HG03139 (cell line): Measurements from ENCODE around the gene GAB1.
"Not testable (repeated sequence)": the region's sequence is repeated elsewhere in the genome, so short reads cannot be mapped to it uniquely, and the experiment has no call there.

Experiments
- ATAC-seq: cut with Tn5 transposase; IDR thresholded peaks from one replicate; pipeline ENCODE4 v1.9.1; 2021; ENCODE audit not compliant: unreplicated experiment

Gene GAB1

GRCh38 chr4:143337600-143338287 lies 1.1 kb downstream of the GAB1 start:
- ATAC-seq: no peak

DNA sequence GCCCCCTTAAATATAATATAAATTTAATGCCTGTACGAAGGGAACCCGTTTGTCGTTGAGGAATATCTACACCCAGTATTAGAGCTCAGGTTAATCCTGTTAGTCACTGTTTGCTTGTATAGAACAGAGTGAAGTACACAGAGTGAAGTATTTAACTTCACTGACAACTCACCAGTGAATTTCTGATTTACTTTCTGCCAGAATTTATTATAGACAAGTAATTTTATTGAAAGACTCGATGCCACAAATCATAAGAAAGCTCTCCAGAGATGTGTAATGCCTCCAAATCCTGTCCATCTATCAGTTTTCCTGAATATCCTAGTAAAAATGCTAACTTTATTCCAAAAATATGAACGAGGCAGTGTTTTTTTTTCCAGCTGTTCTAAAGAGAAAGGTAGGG lies 1.6 kb downstream of the GAB1 start:
- no peak for ATAC-seq

GRCh38 chr4:143339497-143339896 lies 2.8 kb downstream of the GAB1 start:
- ATAC-seq: no peak

DNA sequence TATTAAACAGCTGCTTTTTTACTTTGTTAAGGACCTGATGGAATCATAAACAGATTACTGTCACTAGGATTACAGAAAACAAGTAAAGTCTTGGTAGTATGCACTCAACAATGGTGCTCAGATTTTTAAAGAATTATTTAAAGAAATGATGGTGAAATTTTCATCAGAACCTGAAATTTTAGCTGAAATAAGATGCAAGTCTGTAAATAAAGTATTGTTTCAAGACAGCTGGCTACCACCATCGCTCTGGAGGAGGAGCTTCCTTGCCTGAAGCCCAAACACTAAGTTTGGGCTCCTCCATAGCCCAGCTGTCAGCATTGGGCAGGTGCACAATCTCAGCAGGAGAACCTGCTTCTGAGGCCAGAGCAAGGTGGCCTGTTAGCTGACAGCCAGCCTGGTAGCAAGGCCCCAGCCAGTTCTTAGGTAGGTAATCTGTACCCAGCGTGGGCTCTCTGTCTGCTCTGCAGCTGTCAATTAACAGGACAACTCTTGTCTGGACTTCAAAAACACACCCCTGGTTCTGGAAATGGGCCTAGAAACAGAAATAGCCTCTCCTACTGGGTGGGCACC lies 4.6 kb downstream of the GAB1 start:
- no peak for ATAC-seq

DNA sequence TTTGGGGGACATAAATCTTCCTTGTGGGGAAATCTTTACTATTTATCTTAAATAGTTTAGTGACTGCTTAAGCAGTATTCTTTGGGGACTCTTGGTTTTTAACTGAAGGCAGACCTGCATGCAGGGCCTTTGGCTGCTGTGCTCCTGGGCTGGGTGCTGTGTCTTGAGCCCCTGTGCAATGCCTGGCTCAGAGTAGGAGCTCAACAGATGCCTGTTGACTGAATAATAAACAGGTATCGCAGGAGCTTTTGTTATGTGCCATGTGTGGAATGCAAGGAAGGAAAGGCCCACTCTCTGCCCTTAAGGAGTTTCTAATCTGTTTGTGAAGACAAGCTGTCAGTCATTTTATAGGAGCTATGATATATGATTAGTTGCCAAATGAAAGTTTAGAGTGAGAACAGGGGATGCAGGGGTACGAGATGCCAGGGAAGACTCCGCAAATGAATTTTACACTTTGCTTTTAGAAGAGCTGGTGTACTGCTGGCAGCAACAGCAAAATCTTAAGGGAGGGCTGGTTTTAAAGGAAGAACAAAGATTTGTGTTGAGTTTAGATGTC lies 6.7 kb downstream of the GAB1 start:
- no peak for ATAC-seq

DNA sequence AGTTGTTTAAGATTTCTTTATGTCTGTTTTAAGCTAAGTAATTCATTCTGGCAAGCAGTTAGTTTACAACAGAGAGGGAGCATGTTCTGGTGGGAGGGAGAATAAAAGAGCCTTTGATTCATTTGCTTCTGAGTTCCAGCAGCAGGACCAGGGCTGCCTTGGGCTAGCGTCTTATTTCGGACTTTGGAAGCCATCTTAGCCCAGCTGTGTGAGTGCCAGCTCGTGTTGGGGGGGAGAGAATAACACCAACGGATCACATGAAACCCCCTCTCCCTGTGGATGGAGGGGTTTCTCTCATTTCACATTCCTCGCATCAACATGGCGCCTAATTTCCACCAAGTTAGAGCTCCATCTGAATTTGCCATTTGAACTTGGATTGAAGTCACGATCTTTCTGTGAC lies 7.4 kb downstream of the GAB1 start:
- no peak for ATAC-seq

DNA sequence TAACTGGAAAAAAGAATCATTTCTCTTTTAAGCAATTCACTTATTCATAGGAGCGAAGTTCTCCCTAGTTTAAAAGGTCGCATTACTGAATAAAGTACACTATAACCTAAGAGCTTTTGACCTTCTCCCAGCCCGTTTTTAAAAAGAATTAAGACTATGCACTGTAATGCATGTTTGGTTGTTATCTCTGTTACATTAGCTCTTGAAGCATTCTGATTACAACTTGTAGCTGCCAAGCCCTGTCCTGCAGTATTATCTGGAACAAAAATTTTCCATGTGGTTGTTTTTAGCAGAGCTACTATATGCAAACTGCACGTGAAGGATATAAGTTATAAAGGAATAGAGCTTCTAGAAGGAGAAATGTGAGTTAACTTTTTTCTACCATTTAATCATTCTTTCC lies 8.1 kb downstream of the GAB1 start:
- no peak for ATAC-seq

DNA sequence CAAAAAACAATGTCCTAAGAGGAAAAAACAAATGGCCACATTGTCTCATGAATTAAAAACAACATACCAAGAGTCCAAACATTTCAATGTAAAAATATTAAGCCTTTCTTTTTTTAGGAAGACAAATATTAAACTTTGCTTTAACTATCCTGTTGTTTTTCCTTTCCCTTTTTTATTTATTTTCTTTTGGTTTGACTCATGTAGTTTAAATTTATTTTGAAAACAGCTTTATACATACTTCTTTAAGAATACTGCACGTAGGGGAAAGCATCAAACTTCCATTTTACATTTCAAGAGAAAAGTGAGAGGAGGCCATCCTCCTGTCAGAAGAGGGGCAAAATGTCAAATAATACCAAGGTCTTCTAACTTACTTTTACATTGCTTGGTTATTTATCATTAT lies 8.7 kb downstream of the GAB1 start:
- ATAC-seq: no peak

GRCh38 chr4:143346206-143346605 lies 9.5 kb downstream of the GAB1 start:
- no peak for ATAC-seq

DNA sequence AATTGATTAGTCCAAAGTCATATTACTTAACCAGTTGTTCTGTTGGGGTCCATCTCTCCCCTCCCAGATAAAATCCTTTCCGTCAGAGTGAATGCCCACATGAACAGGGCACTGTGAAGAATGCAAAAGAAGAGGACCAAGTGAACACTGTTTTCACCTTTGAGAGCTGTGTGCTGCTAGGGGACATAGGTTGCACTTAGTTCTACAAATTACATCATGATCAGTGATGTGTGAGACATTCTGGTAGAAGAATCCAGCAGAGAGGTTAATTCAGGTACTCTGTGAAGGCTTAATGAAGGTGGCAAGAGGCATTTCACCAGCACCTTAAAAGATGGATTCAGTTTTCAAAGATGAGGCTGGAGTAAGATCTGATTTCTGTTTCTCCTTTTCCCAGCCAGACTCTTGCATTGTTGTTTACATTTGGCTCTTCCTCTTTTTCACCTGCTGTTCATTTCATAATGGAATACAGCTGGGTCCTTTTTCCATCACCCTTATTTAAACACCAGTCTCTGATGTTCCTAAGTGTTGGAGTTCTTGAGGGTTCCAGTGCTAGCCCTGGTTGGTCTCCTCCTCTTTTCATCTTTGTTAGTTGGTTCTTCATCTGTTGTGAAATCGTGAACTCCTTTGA lies 10.9 kb downstream of the GAB1 start:
- no peak for ATAC-seq

DNA sequence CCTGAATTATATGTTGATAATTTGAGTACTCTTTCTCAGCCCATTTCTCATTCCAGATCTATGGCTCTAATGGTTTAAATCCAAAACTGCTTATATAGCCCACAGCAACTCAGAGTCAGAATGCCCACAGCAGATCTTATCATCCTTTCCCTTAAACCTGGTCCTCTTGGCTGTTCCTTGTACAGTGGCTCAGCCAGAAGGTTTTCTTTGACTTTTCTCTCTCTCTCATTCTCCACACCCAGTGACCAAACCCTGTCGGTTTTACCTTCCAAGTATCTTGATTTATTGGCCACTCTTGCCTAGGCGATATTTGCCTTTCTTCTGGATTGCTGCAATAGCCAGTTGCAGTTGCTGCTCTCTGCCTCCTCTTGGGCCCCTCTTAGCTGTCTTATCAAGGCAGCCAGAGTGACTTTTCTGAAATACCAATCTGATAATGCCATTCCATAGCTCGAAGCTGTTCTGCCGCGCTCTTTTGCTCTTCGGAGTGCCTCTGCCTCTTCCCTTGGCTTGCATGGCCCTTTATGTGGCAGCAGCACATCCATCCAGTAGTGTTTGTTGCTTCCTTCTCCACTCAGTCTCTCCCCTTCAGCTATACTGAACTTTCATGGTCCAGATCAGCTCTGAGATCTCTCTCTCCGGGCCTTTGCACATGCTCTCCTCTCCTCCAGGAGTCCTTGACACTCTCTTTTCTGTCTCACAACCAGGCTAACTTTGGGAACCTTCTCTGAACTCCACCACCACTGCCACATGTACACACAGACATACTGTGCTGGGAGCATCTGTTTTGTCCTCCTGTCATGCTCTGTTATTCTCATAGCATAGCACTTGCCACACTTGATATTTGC lies 11.8 kb downstream of the GAB1 start:
- ATAC-seq: no peak

GRCh38 chr4:143349858-143350527 lies 13.3 kb downstream of the GAB1 start:
- not testable (repeated sequence) for ATAC-seq

GRCh38 chr4:143351149-143351691 lies 14.5 kb downstream of the GAB1 start:
- no peak for ATAC-seq

DNA sequence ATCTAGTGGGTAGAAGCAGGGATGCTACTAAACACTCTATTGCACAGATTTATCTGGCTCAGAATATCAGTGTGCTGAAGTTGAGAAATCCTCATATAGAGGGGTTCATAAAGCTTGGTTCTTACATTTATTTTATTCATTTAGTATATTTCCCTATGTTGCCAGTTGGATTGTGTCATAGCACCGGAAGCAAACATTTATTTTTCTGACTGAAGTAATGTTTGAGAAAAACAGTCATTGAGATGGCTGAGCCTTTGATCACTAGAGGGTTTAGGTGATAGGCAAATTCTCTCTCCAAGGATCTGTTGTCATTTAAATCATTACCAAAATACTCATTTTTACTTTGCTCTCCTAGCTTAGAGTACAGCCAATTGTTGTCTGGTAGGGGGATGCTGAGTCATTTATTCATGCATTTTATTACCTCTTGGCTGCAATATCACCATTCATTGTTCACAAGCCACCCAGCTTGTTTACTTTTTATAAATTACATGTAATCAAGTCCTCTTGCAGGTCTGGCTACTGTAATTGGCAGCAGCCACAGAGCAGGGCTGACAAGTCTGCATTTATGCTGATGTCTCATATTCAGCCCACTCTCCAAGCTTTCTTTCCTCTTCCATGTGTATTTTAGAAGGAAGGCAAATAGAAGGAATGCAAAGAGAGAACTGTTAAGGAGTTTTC lies 15.2 kb downstream of the GAB1 start:
- no peak for ATAC-seq

DNA sequence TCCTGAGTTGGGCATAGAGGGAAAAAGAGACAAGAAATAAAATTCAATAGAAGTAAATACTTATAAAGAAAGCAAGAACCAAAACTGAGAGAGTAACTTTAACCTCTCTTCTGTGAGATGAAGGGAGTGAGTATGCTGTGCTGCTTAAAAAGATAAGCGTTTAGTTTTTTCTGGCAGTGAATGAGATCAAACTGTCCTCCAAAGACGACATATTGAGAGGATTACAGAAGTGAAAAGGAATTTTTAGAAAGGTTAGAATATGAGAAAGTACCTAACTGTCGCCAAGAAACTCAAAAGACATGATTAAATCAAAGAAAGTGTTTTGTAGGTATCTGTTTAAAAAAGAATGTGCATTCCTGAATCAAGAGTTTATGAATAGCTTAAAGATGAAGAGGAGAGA lies 16.0 kb downstream of the GAB1 start:
- ATAC-seq: no peak

DNA sequence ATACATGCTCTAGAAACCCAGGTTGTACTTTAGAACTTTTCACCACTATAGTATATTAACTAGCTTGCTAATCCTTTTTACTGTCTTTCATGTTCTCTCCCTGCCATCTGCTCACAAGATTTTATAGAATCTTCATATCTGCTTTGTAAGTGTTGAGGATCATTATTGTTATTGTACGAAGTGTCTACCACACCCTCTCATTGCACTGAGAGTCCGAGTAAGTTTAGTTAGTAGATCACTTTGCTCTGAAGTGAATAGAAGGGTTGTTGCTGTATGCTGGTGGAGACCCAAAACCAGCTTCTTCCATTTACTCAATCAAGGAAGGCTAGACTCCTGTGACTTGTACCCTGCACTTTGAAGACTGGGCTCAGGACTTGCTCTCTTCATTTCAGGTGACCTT lies 17.1 kb downstream of the GAB1 start:
- ATAC-seq: no peak

GRCh38 chr4:143354990-143355389 lies 18.3 kb downstream of the GAB1 start:
- no peak for ATAC-seq

DNA sequence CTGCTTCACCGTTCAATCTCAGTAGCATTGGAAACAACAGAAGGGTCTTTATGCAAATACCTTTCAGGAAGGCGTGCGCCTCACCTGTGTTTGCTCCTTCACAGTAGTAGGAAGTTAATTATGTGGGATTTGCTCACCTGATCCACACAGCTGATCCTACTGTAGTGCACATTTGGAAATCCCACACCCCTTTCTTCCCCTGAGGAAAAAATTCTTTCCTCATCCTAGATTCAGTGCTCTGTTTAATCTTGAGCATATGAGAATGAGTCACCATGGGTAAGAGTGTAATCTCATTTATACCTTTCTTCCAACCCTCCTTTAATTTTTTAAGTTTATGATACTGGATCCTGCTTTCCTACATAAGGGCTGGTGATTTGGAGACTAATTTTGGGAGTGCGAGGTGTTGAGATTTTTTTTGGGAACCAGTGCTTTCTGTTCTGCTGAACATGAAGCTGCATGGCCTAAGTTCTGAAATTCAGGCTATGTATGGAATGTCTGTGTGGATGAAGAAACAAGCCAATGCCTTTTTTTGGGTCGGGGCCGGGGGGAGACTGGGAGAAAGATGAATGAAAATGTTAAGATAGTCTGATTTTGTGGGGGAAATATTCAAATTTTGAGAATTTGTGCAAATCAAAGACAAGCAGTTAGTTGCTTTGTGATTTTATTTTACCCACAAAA lies 19.0 kb downstream of the GAB1 start:
- no peak for ATAC-seq

DNA sequence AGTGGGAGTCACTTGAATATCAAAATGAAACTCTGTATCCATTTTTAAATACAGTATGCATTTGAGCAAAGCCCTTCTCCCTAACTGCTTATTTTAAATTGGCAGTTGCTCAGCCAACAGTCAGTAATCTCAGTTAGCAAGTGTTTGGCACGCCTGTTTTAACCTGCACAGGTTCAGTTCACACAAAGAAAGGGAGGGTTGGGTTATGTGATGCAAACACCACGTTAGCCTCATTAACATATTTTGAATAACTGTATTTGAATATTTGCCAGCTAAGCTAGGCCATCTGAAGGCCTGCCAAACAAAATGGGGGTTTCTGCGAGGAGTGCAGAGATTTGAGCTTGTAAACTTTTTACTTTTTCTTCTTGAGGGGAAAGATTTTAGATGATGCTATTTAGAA lies 19.8 kb downstream of the GAB1 start:
- no peak for ATAC-seq
